Large intestine (tissue), 12 donors: ENCODE results near the gene INHBB. TPM values are rescaled to one million over a fixed set of nuclear protein-coding genes. Genes with fewer than 3 reads are reported as not detected.

ENCODE experiments used
- DNase-seq, 2 donors: peaks; one replicate each; pipeline versions ENCODE4 v3.0.0 to v3.0.0-alpha.2; 2013
- H3K27ac ChIP-seq: one replicate; pipeline ENCODE4 v1.5.1; 2013; ENCODE audit warnings: low read length
- H3K27me3 ChIP-seq: 2 replicates; pipeline ENCODE4 v1.6.1; 2013; ENCODE audit warnings: low read length; ENCODE audit not compliant: control insufficient read depth, insufficient read depth
- H3K36me3 ChIP-seq: 2 replicates; pipeline ENCODE4 v1.6.1; 2013; ENCODE audit warnings: low read length; ENCODE audit not compliant: control insufficient read depth, insufficient read depth
- H3K4me1 ChIP-seq: one replicate; pipeline ENCODE4 v1.6.1; 2013; ENCODE audit warnings: low read length; ENCODE audit not compliant: control insufficient read depth, insufficient read depth
- H3K4me3 ChIP-seq: one replicate; pipeline ENCODE4 v1.5.1; 2013; ENCODE audit warnings: low read length
- H3K9me3 ChIP-seq: one replicate; pipeline ENCODE4 v1.6.1; 2013; ENCODE audit warnings: mild to moderate bottlenecking, low read depth, low read length, moderate library complexity; ENCODE audit not compliant: control insufficient read depth
- WGBS: methylation state at CpG from one replicate; pipeline ENCODE4 v1.1.5; 2013; ENCODE audit warnings: low lambda C conversion rate; ENCODE audit not compliant: insufficient coverage; 5-methylcytosine and 5-hydroxymethylcytosine counted together
- long read RNA-seq, 11 donors: transcript quantifications; one replicate each; lab custom pipeline, GENCODE V29; 2026
- polyA plus RNA-seq: library from polyadenylated mRNA; unstranded; fragments of 120-200 nt; gene quantifications from one replicate; pipeline ENCODE4 v1.2.1, GENCODE V29; 2013

Gene INHBB
- polyA plus RNA-seq: 0.19 TPM
- long read RNA-seq, donor 1: 0 reads
- long read RNA-seq, donor 2: 0 reads
- long read RNA-seq, donor 3: 0 reads
- long read RNA-seq, donor 4: 0 reads
- long read RNA-seq, donor 5: 0 reads
- long read RNA-seq, donor 6: 0 reads
- long read RNA-seq, donor 7: 0 reads
- long read RNA-seq, donor 8: 0 reads
- long read RNA-seq, donor 9: 0 reads
- long read RNA-seq, donor 10: 0 reads
- long read RNA-seq, donor 11: 0 reads

DNA sequence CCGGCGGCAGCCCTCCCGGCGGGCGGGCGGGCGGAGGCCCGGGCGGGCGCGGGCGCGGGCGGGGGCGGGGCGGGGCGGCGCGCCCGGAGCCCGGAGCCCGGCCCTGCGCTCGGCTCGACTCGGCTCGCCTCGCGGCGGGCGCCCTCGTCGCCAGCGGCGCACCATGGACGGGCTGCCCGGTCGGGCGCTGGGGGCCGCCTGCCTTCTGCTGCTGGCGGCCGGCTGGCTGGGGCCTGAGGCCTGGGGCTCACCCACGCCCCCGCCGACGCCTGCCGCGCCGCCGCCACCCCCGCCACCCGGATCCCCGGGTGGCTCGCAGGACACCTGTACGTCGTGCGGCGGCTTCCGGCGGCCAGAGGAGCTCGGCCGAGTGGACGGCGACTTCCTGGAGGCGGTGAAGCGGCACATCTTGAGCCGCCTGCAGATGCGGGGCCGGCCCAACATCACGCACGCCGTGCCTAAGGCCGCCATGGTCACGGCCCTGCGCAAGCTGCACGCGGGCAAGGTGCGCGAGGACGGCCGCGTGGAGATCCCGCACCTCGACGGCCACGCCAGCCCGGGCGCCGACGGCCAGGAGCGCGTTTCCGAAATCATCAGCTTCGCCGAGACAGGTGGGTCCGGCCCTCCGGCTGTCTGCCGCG lies at the start of gene INHBB:
INHBB (plus strand) TSS at position 111 of the 641 bp plus-strand sequence; CDS start at position 164, 53 bp downstream.
- DNase-seq: peak in 1 of 2 donors; percentile 42
- Histone ChIP-seq H3K27me3 (peaks cover 88% of the 10 kb centered on the region), H3K36me3 (no peaks in the 10 kb centered on the region), H3K9me3 (peaks cover 2% of the 10 kb centered on the region), H3K27ac (no peak within 1 kb of the TSS), H3K4me1 (peaks cover 12% of the 10 kb centered on the region), H3K4me3 (no peak within 1 kb of the TSS)
- no CpG with 5 or more reads among the region's 99 CpGs for WGBS

DNA sequence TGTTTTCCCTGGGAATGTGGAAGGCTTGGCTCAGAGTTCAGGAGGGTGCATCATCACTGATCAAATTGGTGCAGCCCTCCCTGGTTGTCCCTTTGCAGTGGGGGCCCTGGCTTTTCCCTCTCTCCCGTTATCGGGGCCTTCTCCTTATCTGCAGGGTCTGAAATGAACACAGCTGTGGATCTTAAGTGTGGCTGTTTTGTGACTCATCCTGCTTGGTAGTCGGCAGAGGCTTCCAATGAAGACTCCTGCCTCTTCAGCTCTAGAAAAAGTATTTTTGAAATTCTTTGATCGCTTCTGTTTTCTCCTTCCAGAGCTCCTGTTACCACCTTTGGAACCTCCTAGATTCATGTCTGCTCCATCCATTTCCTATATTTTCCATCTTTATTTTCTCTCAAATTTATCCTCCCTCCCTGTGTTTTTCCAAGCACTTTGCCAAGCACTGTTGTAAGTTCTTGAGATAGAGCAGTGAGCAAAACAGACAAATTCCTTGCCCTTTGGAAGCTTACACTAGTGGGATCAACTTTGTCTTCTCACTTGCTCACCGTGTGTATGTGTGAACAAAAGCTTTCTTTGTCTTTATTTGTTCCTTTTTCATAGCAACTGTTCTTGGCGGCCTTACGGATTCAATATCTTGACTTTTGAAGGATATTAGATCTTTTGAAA lies 47.6 kb upstream of the INHBB start:
- H3K9me3 ChIP-seq: no peaks in the 10 kb centered on the region
- H3K36me3 ChIP-seq: peaks cover 75% of the 10 kb centered on the region
- H3K27ac ChIP-seq: no peak overlapping the region
- H3K27me3 ChIP-seq: no peaks in the 10 kb centered on the region
- no peak for DNase-seq
- H3K4me1 ChIP-seq: no peaks in the 10 kb centered on the region
- WGBS: 85% methylated on average over 4 of the region's 7 CpGs
- H3K4me3 ChIP-seq: no peak overlapping the region

DNA sequence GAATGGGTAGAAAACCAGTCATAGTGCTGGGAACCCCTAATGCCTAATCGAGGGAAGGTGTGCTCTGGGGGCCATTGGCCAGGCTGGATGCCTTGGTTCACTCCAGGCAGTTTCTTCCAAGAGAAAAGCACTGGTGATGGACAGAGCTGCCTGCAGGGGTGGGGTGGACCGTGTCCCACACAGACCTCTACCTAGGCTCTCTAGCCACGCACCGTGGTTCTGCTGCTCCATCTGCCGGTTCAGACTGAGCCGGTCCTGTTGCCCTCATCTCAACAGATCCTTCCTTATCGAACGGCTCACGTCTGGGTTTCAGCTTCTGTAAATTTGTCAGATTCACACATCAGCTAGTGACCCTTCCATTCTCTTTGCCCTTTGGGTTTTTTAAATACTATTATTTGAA lies 46.9 kb upstream of the INHBB start:
- no peaks in the 10 kb centered on the region for H3K4me1 ChIP-seq
- no peaks in the 10 kb centered on the region for H3K9me3 ChIP-seq
- DNase-seq: no peak
- H3K36me3 ChIP-seq: peaks cover 70% of the 10 kb centered on the region
- H3K27ac ChIP-seq: no peak overlapping the region
- H3K4me3 ChIP-seq: no peak overlapping the region
- H3K27me3 ChIP-seq: no peaks in the 10 kb centered on the region
- no CpG with 5 or more reads among the region's 9 CpGs for WGBS

- H3K27ac ChIP-seq: no peak overlapping the region
- no peaks in the 10 kb centered on the region for H3K27me3 ChIP-seq
- WGBS: no CpG with 5 or more reads among the region's 6 CpGs
- peaks cover 65% of the 10 kb centered on the region for H3K36me3 ChIP-seq
- H3K9me3 ChIP-seq: no peaks in the 10 kb centered on the region
- peaks cover 4% of the 10 kb centered on the region for H3K4me1 ChIP-seq
- no peak for DNase-seq
- no peak overlapping the region for H3K4me3 ChIP-seq
Observed at GRCh38 chr2:120299561-120299960, 46.4 kb upstream of the INHBB start.

DNA sequence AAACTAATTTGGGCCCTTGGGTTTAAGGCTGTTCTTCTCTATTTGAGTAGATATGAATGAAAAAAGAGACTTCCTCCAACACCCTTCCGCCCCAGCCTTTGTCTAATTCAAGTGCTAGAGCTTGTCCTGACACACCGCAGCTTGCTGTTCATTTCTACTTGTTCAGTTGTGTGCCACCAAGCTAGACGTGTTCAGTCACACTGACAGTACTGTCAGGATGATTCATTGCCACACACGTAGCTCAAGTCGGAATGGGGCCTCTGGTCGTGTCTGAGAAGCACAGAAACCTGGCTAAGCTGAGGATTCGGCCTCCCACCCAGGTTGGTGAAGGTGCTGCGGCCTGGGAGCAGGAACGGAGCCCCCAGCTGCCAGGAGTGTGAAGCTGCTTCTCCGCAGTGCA lies 45.6 kb upstream of the INHBB start:
- Histone ChIP-seq H3K36me3 (peaks cover 63% of the 10 kb centered on the region), H3K27me3 (no peaks in the 10 kb centered on the region), H3K9me3 (no peaks in the 10 kb centered on the region), H3K4me3 (no peak overlapping the region), H3K27ac (no peak overlapping the region), H3K4me1 (peaks cover 6% of the 10 kb centered on the region)
- no CpG with 5 or more reads among the region's 10 CpGs for WGBS
- DNase-seq: no peak

- WGBS: no CpG with 5 or more reads among the region's 5 CpGs
- H3K4me3 ChIP-seq: no peak overlapping the region
- no peak overlapping the region for H3K27ac ChIP-seq
- no peaks in the 10 kb centered on the region for H3K27me3 ChIP-seq
- no peaks in the 10 kb centered on the region for H3K9me3 ChIP-seq
- H3K4me1 ChIP-seq: peaks cover 10% of the 10 kb centered on the region
- peaks cover 60% of the 10 kb centered on the region for H3K36me3 ChIP-seq
- DNase-seq: no peak
Observed at GRCh38 chr2:120301284-120301683, 44.7 kb upstream of the INHBB start.

DNA sequence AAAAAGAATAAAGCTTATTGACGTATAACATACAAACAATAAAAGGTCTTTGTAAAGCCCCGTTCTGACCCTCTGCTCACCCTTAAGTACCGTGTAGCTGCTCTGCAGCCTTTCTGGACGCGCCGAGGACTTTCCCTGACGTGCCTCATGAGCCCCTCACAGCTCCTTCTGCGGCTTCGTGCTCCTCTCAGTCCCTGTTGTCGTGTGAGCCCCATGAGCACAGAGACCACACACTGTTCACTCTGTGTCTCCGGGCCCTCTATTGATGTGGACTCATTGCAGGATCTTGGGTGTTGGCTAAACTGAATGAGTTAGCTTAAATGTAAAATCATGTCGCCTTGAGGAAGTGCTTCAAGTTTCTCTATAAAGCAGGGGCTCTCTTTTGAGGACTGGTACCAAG lies 43.6 kb upstream of the INHBB start:
- no peak overlapping the region for H3K4me3 ChIP-seq
- H3K9me3 ChIP-seq: no peaks in the 10 kb centered on the region
- no peak overlapping the region for H3K27ac ChIP-seq
- H3K4me1 ChIP-seq: peaks cover 10% of the 10 kb centered on the region
- H3K36me3 ChIP-seq: peaks cover 55% of the 10 kb centered on the region
- no CpG with 5 or more reads among the region's 12 CpGs for WGBS
- DNase-seq: no peak
- H3K27me3 ChIP-seq: no peaks in the 10 kb centered on the region

DNA sequence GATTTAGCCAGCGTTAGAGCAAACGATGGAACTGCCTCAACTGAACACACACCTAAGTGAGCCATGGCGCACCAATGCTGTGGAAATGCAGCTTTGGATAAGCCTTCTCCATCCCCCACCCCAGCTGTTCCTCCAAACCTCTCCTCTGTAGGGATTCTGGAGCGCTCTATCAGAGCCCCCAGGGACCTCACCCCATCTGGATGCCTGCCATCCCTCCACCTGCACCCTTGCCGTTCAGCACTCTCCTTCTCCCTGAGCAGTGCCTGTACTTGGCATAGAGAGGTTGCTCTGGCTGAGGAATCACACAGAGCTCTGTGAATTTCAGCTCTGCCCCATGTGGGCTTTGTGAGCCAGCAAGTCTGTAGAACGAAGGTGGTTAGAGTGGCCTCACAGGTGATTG lies 42.8 kb upstream of the INHBB start:
- no peak overlapping the region for H3K4me3 ChIP-seq
- peaks cover 46% of the 10 kb centered on the region for H3K36me3 ChIP-seq
- peaks cover 10% of the 10 kb centered on the region for H3K4me1 ChIP-seq
- no CpG with 5 or more reads among the region's 6 CpGs for WGBS
- DNase-seq: no peak
- no peaks in the 10 kb centered on the region for H3K27me3 ChIP-seq
- H3K27ac ChIP-seq: no peak overlapping the region
- no peaks in the 10 kb centered on the region for H3K9me3 ChIP-seq

GRCh38 chr2:120305296-120305695 lies 40.6 kb upstream of the INHBB start:
- no peak overlapping the region for H3K27ac ChIP-seq
- 40% methylated on average over 1 of the region's 6 CpGs for WGBS
- H3K36me3 ChIP-seq: peaks cover 27% of the 10 kb centered on the region
- H3K4me3 ChIP-seq: no peak overlapping the region
- H3K9me3 ChIP-seq: no peaks in the 10 kb centered on the region
- peaks cover 10% of the 10 kb centered on the region for H3K4me1 ChIP-seq
- DNase-seq: no peak
- no peaks in the 10 kb centered on the region for H3K27me3 ChIP-seq

DNA sequence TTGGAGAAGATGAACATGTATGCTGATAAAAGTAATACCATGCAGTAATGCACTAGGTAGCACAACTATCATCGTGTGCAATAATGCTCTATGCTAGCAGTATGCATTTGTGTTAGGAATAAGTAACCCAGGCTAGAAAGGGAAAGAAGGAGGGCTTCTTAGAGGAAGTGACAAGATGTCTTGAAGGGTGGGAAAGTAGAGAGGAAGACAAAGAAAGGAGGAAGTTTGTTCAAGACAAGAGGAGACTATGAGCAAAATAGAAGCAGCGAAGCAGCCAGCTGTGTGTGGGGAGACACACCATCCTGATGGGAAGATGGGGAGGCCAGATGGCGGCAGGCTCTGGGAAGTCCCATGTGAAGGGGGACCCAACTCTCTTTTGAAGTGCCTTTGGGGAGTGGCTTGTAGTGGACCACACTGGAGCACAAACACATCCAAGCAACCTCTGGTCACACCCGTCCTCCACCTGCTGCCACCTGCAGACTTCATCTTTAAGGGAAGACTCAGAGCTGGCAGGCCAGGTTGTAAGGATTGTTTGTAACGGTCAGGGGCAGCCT lies 39.9 kb upstream of the INHBB start:
- DNase-seq: no peak
- 82% methylated on average over 2 of the region's 5 CpGs for whole genome bisulfite sequencing

More for the DNA sequence above, 39.9 kb upstream of the INHBB start:
- peaks cover 22% of the 10 kb centered on the region for H3K36me3 ChIP-seq
- H3K9me3 ChIP-seq: no peaks in the 10 kb centered on the region
- H3K27me3 ChIP-seq: no peaks in the 10 kb centered on the region
- peaks cover 10% of the 10 kb centered on the region for H3K4me1 ChIP-seq
- H3K4me3 ChIP-seq: no peak overlapping the region
- no peak overlapping the region for H3K27ac ChIP-seq
